ENCODE results near the gene METTL2A.
"Not testable (repeated sequence)": the region's sequence is repeated elsewhere in the genome, so short reads cannot be mapped to it uniquely, and the experiment has no call there.

The METTL2A gene

DNA sequence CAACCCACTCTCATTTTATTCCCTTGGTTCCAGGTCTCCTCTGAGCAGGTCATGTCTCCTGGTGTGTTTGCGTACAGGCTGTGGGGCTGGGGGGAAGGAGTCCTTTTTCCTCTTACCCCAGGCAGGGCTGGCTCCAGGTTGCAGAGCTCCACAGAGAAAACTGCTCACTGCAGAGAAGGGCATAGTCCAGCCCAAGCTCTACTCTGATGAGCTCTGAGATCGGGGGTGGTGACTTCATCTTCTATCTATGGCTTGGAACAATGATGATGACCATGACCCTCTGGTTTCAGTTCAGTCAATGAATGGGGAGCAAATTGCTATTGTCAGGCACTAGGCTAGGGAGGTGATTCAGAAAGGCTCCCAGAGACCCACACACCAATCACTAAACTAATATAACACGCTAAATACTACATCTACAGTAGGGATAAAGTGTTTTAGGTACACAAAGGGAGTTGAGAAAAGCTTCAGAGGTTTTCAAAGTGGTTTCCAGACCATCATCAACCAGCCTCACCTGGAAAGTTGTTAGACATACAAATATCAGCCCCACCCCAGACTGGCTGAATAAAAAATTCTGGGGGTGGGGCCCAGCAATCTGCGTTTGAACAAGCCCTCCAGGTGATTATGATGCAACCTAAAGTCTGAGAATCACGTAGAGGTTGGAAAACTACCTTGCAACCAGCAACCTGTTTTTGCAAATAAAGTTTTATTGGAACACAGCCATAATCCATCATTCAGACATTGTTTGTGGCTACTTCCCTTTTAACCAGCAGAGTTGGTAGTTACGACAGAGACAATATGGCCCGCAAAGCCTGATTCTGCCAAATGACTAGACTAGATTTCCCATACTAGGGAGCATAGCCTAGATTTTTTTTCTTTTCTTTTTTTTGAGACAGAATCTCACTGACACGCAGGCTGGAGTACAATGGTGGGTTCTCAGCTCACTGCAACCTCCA is 49.6 kb downstream of the METTL2A start:
- not testable (repeated sequence) for DNase-seq (ENCODE audit: low read depth in 2 of 2)

DNA sequence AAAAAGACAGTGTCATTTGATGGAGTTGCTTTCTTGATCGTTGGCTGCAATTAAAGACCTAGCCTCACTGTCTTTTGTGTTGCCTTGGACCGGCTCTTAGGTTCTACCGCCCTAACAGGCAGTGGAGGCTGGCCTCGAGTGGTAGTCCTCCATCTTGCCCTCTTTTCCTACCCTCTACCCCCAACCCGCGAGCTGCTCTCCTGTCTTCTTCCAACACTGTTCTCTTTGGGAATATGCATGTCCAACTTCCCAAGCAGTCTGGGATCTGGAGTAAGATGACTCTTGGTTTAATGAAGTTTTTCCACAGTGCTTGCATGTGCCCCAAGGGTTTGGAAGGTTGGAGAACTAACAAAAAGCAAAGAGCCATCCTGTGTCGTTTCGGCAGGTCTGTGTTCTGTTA is 53.4 kb downstream of the METTL2A start:
- DNase-seq (ENCODE audit: low read depth in 2 of 2), result not testable (repeated sequence)

DNA sequence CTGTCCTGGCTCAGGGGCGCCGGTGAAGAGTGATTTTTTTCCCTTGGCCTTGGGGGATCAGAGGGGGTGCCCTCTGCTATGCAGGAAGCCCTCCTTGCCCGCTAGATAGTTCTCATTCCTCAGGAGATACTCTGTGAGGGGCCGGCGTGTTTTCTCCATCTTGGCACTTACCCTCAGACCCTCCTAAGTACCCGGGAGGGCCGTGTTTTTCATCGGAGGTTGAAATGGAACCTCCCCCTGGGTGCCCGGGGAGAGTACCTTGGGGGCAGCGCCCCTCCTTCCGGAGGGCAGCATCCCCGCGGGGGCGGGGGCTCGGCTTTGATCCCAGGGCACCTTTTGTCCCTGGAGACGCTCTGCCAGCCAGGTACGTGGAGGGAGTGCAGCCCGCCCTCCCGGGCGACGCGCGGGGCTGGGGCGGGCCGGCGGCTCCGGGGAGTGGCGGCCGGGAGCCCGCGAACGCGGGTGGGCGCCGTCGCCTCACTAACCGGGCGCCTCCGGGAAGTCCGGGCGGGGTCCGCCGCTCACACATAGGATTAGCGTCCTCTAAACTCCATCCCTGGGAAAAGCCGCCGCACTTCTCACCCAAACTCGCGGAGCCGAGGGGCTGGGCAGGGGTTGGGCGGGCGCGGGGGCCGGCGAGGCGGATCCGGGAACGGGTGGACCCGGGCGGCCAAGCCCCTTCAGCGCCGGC is 54.2 kb downstream of the METTL2A start:
- DNase-seq (ENCODE audit: low read depth in 2 of 2), result peak; percentile 2 to 17

DNA sequence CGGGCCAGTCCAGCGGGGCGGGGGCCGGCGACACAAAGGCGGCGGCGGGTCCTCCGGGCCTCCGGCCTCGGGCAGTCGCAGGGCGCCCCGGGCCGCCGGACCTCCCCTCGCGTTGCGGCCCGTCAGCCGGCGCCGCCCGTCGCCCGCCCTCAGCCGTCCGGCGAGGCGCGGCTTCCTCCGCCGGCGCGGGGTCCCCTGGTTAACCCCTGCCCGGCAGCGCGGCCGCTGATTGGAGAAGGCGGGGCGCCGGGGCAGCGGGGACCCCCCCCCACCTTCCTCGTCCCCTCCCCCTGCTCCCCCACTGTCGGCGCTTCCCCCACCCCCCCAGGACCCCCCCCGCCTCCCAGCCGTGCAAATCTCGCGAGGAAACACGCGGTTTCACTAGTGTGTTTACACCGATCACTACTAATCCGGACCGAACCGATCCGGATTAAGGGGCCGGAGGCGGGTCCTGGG is 54.8 kb downstream of the METTL2A start, which contains the start of gene TLK2:
Gene TLK2, plus strand, starts transcription at position 402 of the 456 bp plus-strand sequence. CDS start 2,301 bp downstream, outside the sequence.
- peak; percentile 52 to 64 for DNase-seq (ENCODE audit: low read depth in 2 of 2)

DNA sequence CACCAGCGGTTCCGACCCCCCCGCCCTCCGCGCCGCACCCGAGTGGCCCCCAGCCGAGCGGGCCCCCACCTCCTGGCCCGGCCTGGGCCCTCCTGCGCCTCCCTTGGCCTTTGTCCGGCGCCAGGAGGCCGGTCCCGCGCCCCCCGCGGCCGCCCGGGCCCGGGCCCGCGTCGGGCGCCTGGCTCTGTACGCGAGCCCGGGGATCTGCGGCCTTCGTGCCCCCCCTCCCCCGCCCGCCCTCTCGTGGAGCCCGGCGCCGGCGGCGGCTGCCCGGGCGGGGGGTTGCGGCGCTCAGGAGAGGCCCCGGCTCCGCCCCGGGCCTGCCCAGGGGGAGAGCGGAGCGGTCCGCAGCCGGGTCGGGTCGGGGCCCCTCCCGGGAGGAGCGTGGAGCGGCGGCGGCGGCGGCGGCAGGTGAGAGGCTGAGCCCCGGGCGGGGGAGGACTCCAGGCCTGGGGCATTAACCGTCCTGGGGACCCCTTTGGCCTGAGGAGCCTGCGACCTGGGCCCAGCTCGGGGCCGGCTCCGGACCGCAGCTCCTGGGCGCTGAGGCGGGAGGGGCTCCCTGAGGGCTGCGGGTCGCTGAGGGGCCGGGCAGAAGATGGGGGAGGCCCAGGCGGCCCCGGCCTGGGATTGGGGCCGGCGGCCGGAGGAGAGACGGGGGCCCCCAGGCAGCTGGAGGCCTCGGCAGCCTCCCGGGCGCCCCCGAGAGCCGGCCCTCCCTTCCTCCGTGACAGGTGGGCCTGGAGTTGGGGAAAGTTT is 55.4 kb downstream of the METTL2A start:
- peak; percentile 2 to 13 for DNase-seq (ENCODE audit: low read depth in 2 of 2)

DNA sequence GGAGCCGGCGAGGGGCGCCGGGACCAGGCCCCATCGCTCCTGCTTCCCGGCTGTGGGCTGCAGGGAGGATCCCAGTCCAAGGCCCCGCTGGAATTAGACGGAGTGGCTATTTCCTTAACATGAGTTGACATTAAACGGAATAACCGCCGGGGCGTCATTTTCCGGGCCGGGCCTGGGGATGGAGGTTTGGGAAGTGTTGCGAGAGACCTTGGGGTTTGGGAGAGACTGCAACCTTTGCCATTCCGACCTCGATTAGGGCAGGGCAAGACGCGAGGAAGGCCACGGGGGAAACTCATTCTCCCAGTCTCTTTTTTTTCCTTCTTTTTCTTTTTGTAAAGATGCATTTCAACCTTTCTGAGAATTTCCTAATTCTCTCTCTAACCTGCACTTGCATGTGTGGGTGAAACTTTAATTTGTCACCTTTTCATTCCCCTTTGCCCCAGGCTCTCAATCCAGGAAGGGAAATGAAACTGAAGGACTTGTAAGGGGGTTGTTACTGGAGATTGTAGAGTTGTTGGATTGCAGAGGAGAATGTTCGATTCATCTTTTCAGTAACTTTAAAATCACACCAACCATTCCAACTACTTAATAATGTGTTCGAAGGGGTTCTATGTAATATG is 56.1 kb downstream of the METTL2A start:
- not testable (repeated sequence) for DNase-seq (ENCODE audit: low read depth in 2 of 2)

DNA sequence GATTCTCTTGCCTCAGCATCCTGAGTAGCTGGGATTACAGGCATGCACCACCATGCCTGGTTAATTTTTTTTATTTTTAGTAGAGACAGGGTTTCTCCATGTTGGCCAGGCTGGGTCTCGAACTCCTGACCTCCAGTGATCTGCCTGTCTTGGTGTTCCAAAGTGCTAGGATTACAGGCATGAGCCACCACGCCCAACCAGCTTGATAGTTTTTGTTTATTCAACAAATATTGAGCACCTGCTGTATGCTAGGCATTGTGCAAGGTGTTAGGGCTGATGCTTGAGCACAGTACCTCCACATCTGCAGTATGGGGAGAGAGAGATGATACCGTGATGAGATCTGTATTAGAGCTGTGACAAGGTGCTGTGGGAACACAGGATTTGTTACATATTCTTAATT is 58.9 kb downstream of the METTL2A start:
- DNase-seq (ENCODE audit: low read depth in 2 of 2), result not testable (repeated sequence)

DNA sequence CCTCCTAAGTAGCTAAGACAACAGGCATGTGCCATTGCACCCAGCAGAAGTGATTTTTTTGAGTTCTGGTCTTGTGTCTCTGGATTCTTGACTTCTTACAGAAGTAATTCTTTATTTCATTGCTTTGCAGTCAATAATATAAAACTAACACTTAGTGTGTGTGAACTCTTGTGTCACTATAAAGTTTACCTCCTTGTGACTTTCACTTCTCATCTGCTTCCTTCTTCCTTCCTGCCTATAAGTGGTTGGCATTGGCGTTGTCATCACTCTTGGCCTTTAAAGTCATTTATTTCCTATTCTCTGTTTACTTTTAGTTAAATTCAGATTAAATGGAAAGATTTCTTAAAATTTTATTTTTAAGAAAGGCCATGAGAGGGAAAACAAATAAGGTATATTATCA is 67.3 kb downstream of the METTL2A start:
- not testable (repeated sequence) for DNase-seq (ENCODE audit: low read depth in 2 of 2)

DNA sequence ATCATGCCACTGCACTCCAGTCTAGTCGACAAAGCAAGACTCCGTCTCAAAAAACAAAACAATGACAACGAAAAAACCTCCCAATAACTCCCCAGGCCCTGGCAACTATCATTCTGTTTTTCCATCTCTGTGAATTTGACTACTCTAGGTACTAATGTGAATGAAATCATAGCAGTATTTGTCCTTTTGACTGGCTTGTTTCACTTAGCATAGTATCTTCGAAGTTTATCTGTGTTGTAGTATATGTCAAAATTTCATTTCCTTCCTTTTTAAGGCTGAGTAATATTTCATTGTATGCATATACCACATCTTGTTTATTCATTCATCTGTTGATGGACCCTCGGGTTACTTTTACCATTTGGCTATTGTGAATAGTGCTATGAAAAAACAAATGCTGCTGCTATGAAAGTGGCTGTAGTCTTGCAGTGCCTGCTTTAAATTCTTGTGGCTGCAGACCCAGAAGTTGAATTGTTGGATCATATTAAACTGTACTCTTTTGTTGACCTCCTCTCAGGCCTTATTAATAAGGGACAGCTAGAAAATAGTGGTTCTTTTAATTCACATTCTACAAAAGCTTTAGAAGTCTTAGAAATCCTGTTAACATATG is 69.5 kb downstream of the METTL2A start:
- DNase-seq (ENCODE audit: low read depth in 2 of 2), result not testable (repeated sequence)

DNA sequence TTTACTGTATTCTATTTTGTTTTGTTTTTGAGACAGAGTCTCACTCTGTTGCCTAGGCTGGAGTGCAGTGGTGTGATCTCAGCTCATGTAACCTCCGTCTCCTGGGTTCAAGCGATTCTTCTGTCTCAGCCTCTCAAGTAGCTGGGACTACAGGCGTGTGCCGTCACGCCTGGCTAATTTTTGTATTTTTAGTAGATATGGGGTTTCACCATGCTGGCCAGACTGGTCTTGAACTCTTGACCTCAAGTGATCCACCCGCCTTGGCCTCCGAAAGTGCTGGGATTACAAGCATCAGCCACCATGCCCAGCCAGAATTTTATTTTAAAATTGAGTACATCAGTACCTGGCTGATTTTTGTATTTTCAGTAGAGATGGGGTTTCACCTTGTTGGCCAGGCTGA is 70.4 kb downstream of the METTL2A start:
- DNase-seq (ENCODE audit: low read depth in 2 of 2), result not testable (repeated sequence)

DNA sequence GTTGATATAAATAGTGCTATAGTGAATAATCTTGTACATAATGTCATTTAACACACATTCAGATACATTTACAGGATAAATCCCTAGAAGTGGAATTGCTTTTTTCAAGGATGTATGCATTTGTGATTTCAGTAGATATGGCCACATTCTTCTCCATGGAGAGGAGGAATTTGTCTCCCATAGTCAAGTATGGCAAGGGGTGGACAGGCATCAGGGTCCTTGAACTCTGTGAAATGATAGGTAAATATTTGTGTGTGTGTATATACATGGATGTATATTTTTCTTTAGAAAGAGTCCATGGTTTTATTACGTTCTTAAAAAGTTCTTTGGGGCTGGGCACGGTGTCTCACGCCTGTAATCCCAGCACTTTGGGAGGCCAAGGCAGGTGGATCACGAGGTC is 72.6 kb downstream of the METTL2A start:
- DNase-seq (ENCODE audit: low read depth in 2 of 2), result not testable (repeated sequence)

DNA sequence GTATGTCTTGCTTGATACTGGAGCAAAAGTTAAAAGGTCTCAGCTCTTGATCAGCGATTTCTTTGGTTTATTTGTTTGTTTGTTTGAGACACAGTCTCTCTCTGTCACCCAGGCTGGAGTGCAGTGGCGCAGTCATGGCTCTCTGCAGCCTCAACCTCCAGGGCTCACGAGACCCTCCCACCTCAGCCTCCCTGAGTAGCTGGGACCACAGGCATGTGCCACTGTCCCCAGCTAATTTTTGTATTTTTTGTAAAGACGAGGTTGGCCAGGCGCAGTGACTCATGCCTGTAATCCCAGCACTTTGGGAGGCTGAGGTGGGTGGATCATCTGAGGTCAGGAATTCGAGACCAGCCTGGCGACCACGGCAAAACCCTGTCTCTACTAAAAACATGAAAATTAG is 75.1 kb downstream of the METTL2A start:
- DNase-seq (ENCODE audit: low read depth in 2 of 2), result not testable (repeated sequence)

Measured in stimulated activated CD4-positive, alpha-beta T cell treated with anti-CD3 and anti-CD28 coated beads, Interleukin-1b, Interleukin-23, amount 100 ng/mL, for 1 hour (primary cell).